Thyroid gland (tissue), 4 donors: Measurements from ENCODE around the gene TATDN2. TPM values are rescaled to one million over a fixed set of nuclear protein-coding genes. Genes with fewer than 3 reads are reported as not detected.
A peak's percentile ranks its signal among the peaks of the same experiment; 100 is the strongest.

ENCODE experiments used
- DNase-seq, 2 donors: peaks; one replicate each; pipeline ENCODE4 v3.0.0-alpha.2; 2019
- H3K27ac ChIP-seq, 3 donors: fragments of 200-600 bp; sonication (generic); 1 replicate in 2 of 3; 2 replicates in 1 of 3; pipeline ENCODE4 v1.5.1; 2016 to 2019; ENCODE audit warnings: mild to moderate bottlenecking in 1 of 3, moderate library complexity in 1 of 3
- H3K27me3 ChIP-seq: fragments of 200-600 bp; sonication (generic); one replicate; pipeline ENCODE4 v1.5.1; 2019
- H3K36me3 ChIP-seq, 2 donors: fragments of 200-600 bp; sonication (generic); one replicate each; pipeline ENCODE4 v1.5.1; 2016 to 2019
- H3K4me1 ChIP-seq, 2 donors: fragments of 200-600 bp; sonication (generic); one replicate each; pipeline ENCODE4 v1.5.1; 2017 to 2019
- H3K4me3 ChIP-seq, 3 donors: fragments of 200-600 bp; sonication (generic); replicated peaks in 1 of 3; 1 replicate in 2 of 3; 2 replicates in 1 of 3; pipeline ENCODE4 v1.5.1; 2016; ENCODE audit warnings: mild to moderate bottlenecking in 1 of 3
- H3K9me3 ChIP-seq: fragments of 200-600 bp; sonication (generic); one replicate; pipeline ENCODE4 v1.5.1; 2017
- CTCF ChIP-seq, 6 experiments: fragments of 200-600 bp in 3 of 6; fragments of 450-650 bp in 3 of 6; sonication (generic) in 3 of 6; IDR thresholded peaks; one replicate each; pipeline ENCODE4 v1.5.1; 2016 to 2019; ENCODE audit warnings: antibody characterized with exemption in 6 of 6, mild to moderate bottlenecking in 2 of 6, inconsistent platforms in 1 of 6, moderate library complexity in 1 of 6
- POLR2A ChIP-seq, 2 donors: fragments of 450-650 bp; IDR thresholded peaks; one replicate each; pipeline ENCODE4 v1.6.1; 2017; ENCODE audit warnings: antibody characterized with exemption in 2 of 2, mild to moderate bottlenecking in 2 of 2, moderate library complexity in 1 of 2
- WGBS, 2 donors: methylation state at CpG; one replicate each; pipeline ENCODE4 v1.1.5; 2017; 5-methylcytosine and 5-hydroxymethylcytosine counted together
- intact Hi-C: fragments of 100-400 bp; cut with DNase I; formaldehyde crosslinking; loops from one replicate; pipeline ENCODE4 v1.15.1; 2023
- total RNA-seq, 4 donors: library from RNA; depleted of rRNA; stranded (reverse); fragments of >200 nt; gene quantifications; one replicate each; pipeline ENCODE4 v1.2.3, GENCODE V29; 2016

Gene TATDN2
- total RNA-seq, 4 donors from 2014 or later = 21.4 to 37.1 (median 30.1) TPM

- no peak for DNase-seq
- 89 to 97% methylated on average over 7 of the region's 7 CpGs for WGBS, 2 donors
- H3K4me1 ChIP-seq = peaks cover 4 to 8% of the 10 kb centered on the region in 2 donors
- no peak overlapping the region for H3K27ac ChIP-seq
- no peaks in the 10 kb centered on the region for H3K9me3 ChIP-seq
- no peak overlapping the region for H3K4me3 ChIP-seq
- H3K36me3 ChIP-seq = peaks cover 3 to 5% of the 10 kb centered on the region in 2 donors
- TF ChIP-seq POLR2A (IDR thresholded peaks at IDR 0.05) (no peak), CTCF (IDR thresholded peaks at IDR 0.05) (no peak)
- H3K27me3 ChIP-seq = no peaks in the 10 kb centered on the region
- intact Hi-C loops = loop anchor here (10.0 kb wide), 1 partner anchor 115 kb away; the partner anchor contains the start of gene BRK1
Observed at GRCh38 chr3:10229576-10229975, 18.7 kb upstream of the TATDN2 start.

GRCh38 chr3:10232137-10232536 lies 16.1 kb upstream of the TATDN2 start:
- intact Hi-C loops = no loop called here
- Histone ChIP-seq H3K9me3 (no peaks in the 10 kb centered on the region), H3K27me3 (no peaks in the 10 kb centered on the region), H3K4me3 (no peak overlapping the region), H3K27ac (no peak overlapping the region), H3K36me3 (peaks cover 4 to 13% of the 10 kb centered on the region in 2 donors), H3K4me1 (no peaks in the 10 kb centered on the region)
- 73 to 86% methylated on average over 7 of the region's 7 CpGs for whole genome bisulfite sequencing, 2 donors
- DNase-seq = no peak
- TF ChIP-seq POLR2A (IDR thresholded peaks at IDR 0.05) (no peak), CTCF (IDR thresholded peaks at IDR 0.05) (no peak)

GRCh38 chr3:10233988-10234387 lies 14.3 kb upstream of the TATDN2 start:
- no peaks in the 10 kb centered on the region for H3K4me1 ChIP-seq
- no peak for DNase-seq
- H3K27ac ChIP-seq = no peak overlapping the region
- no peak for TF ChIP-seq CTCF (IDR thresholded peaks at IDR 0.05)
- no peak for TF ChIP-seq POLR2A (IDR thresholded peaks at IDR 0.05)
- peaks cover 4 to 13% of the 10 kb centered on the region in 2 donors for H3K36me3 ChIP-seq
- no peak overlapping the region for H3K4me3 ChIP-seq
- 94% methylated on average over 13 of the region's 13 CpGs for WGBS, 2 donors
- H3K9me3 ChIP-seq = no peaks in the 10 kb centered on the region
- intact Hi-C loops = no loop called here
- no peaks in the 10 kb centered on the region for H3K27me3 ChIP-seq

- H3K36me3 ChIP-seq = peaks cover 4 to 13% of the 10 kb centered on the region in 2 donors
- no peak overlapping the region for H3K4me3 ChIP-seq
- intact Hi-C loops = no loop called here
- 88 to 90% methylated on average over 33 to 35 of the region's 36 CpGs for WGBS, 2 donors
- H3K4me1 ChIP-seq = no peaks in the 10 kb centered on the region
- H3K27ac ChIP-seq = no peak overlapping the region
- TF ChIP-seq POLR2A (IDR thresholded peaks at IDR 0.05) (no peak), CTCF (IDR thresholded peaks at IDR 0.05) (no peak)
- H3K9me3 ChIP-seq = no peaks in the 10 kb centered on the region
- DNase-seq = no peak
- H3K27me3 ChIP-seq = no peaks in the 10 kb centered on the region
Observed at GRCh38 chr3:10234526-10235230, 13.6 kb upstream of the TATDN2 start.

- Histone ChIP-seq H3K9me3 (no peaks in the 10 kb centered on the region), H3K27ac (no peak overlapping the region), H3K27me3 (no peaks in the 10 kb centered on the region), H3K4me1 (no peaks in the 10 kb centered on the region), H3K4me3 (no peak overlapping the region), H3K36me3 (peaks cover 4 to 13% of the 10 kb centered on the region in 2 donors)
- DNase-seq = peak in 1 of 2 donors; percentile 14
- WGBS, 2 donors = 65 to 71% methylated on average over 5 to 6 of the region's 6 CpGs
- intact Hi-C loops = no loop called here
- TF ChIP-seq CTCF (IDR thresholded peaks at IDR 0.05) (no peak), POLR2A (IDR thresholded peaks at IDR 0.05) (no peak)
Observed at GRCh38 chr3:10235551-10235950, 12.7 kb upstream of the TATDN2 start.
